Urothelium cell line (cell line): ENCODE measurements around the gene PTPN22.

Source experiments
- DNase-seq: peaks from one replicate; pipeline ENCODE4 v3.0.0; 2011; ENCODE audit warnings: low spot score, mixed read lengths
- FAIRE-seq: peaks from 2 replicates; lab custom pipeline; 2011; peaks lifted over from hg19 to GRCh38; lab: Jason Lieb, UNC

Gene PTPN22

GRCh38 chr1:113768916-113769600 is 102.5 kb downstream of the PTPN22 start:
- DNase-seq = no peak
- no peak for FAIRE-seq

GRCh38 chr1:113765306-113766230 is 105.9 kb downstream of the PTPN22 start:
- DNase-seq (no peak), FAIRE-seq (no peak)
